DLD1 (cell line): ENCODE results near the gene MAD2L2.

Experiments
- in situ Hi-C: cut with HindIII; loops from 2 replicates; pipeline ENCODE4 v1.10.0; 2017; ENCODE audit warnings: low sequenced_read_pairs

Gene MAD2L2

DNA sequence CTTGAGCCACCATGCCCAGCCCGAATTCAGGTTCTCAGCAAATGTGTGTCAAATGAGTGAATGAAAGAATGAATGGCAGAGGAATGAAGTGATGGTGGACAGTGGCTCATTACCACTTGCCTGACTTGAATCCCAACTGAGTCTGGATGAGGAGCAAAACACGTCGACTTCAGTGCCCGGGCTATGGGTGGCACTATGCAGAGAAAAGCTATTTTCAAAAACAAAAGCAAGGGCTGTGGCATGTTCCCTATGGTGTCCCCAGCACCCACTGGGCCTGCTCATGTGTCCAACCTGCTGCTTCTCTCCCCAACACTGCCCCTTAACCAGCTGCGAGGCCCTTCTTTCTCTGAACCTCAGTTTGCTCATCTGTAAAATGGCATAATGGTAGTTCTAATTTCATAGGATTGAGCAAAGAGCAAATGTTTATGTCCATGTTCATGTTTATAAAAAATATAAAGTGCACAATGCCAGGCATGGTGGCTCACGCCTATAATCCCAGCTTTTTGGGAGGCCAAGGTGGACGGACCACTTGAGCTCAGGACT lies 4.3 kb upstream of the MAD2L2 start:
- in situ Hi-C loops = no loop called here

DNA sequence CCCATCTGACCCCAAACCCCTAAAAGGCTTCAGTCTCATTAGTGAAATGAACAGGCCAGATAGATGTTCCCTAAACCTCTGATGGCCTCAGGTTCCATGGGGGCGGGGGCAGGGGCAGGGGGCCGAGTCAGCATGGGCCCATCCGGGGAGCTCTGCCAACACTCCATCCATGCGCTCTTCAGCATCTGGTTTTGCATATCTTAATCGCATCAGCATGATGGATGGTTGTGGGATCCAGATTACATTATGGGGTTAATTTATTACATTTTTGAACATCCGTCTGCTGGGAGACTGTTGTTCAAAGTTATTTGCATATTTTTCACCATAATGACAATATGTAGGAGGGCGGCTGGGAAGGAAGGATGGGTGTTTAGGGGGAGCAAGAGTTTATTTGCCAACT lies 3.1 kb upstream of the MAD2L2 start:
- in situ Hi-C loops = no loop called here

GRCh38 chr1:11682799-11683198 lies 1.9 kb upstream of the MAD2L2 start:
- in situ Hi-C loops = no loop called here

- in situ Hi-C loops = no loop called here
Observed at GRCh38 chr1:11682287-11682771, 1.4 kb upstream of the MAD2L2 start.

DNA sequence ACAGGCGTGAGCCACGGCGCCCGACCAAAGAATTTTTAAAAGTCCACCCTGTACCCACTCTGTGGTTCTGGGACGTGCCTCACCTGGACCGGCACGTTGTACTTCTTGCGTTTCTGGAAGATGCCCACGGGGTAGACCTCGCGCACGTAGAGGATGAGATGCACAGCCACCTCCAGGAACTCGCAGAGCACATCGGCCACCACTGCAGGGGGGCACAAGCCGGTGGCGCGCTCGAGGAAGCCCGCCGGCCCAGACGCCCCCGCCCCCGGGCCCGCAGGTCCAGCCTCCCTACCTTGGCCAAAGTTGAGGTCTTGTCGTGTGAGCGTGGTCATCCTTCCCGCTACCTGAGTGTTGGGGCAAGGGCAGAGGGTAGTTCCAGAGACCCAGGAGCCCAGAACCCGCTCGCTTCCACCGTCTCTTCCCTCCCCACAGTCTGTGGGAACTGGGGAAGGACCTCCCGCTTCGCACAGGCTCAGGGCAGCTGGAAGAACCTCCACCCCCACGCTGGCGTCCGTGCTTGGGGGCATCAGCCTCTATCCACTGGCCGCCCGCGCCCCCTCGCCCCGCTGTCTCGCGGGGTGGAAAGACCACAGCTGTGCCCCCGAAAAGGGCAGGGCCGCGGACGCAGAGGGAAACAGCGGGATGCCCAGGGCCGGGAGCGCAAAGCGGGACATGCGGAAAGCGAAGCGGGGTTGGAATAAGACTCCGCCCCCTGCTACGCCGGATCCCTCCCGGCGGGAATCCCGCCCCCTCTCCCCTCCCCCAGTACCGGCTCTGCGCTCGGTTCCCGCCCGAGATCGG lies 478 bp downstream of the MAD2L2 start:
- in situ Hi-C loops = no loop called here

DNA sequence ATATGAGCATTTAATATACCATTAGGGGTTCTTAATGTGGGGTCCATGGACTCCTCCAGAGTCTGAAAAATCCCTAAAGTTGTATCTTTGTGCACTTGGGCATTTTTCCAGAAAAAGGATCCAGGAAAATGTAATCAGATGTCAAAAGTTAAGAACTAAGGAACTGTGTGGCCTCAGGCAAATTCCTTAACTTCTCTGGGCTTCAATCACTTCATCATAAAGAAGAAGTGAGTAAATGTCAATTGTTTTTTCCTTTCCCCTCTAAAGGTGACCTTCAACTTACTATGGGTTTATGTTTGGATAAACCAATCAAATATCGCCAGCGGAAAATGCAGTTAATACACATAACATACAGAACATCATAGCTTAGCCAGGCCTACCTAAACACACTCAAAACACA lies 2.5 kb downstream of the MAD2L2 start:
- in situ Hi-C loops = loop anchor here (10.0 kb wide), 1 partner anchor 136 kb away; no protein-coding TSS in a partner anchor

- in situ Hi-C loops = loop anchor here (10.0 kb wide), 1 partner anchor 138 kb away; no protein-coding TSS in a partner anchor
Observed at GRCh38 chr1:11676386-11677103, 4.4 kb downstream of the MAD2L2 start.

DNA sequence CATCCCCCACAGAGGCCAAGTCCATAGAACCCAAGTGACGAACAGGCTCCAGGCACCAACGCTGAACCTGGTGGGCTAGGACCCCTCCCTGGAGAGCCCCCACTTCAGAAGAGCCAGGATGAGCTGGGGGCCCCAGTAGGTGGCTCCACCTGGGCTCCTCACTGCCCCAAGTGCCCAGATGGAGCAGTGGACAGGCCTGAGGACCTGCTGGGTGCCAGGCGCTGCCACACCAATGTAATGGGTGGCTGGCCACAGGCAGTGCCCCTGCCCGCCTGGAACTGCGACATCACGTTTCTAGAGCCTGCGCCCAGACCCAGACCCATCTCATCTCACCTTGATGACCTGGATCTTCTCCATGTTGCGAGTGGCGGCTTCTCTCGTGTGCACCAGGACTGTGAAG lies 5.6 kb downstream of the MAD2L2 start:
- in situ Hi-C loops = loop anchor here (10.0 kb wide), 1 partner anchor 139 kb away; no protein-coding TSS in a partner anchor

DNA sequence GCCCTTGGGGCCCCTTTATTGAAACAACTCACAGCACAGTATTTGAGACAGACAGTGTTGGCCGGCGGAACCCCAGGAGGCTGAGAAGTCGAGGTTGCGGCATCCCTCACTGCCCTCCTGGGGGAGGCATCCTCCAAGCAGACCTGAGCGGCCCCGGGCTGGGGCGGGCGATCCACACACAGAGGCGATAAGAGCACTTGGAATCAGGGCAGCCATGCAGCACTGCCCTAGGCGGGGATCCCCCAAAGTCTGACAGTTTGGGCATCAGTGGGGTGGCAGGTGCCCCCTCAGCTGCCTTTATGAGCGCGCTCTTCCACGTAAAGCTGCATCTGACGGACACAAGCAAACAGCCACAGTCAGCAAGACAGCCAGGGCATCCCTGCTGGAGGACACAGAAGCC lies 6.5 kb downstream of the MAD2L2 start:
- in situ Hi-C loops = loop anchor here (10.0 kb wide), 1 partner anchor 140 kb away; no protein-coding TSS in a partner anchor

- in situ Hi-C loops = loop anchor here (10.0 kb wide), 1 partner anchor 142 kb away; no protein-coding TSS in a partner anchor
Observed at GRCh38 chr1:11673089-11673769, 7.7 kb downstream of the MAD2L2 start.

GRCh38 chr1:11671544-11672286 lies 9.2 kb downstream of the MAD2L2 start:
- in situ Hi-C loops = loop anchor here (10.0 kb wide), 1 partner anchor 143 kb away; no protein-coding TSS in a partner anchor

GRCh38 chr1:11671205-11671543 lies 9.8 kb downstream of the MAD2L2 start:
- in situ Hi-C loops = loop anchor here (10.0 kb wide), 1 partner anchor 144 kb away; no protein-coding TSS in a partner anchor

- in situ Hi-C loops = loop anchor here (10.0 kb wide), 1 partner anchor 144 kb away; no protein-coding TSS in a partner anchor
Observed at GRCh38 chr1:11670747-11671146, 10.2 kb downstream of the MAD2L2 start.

DNA sequence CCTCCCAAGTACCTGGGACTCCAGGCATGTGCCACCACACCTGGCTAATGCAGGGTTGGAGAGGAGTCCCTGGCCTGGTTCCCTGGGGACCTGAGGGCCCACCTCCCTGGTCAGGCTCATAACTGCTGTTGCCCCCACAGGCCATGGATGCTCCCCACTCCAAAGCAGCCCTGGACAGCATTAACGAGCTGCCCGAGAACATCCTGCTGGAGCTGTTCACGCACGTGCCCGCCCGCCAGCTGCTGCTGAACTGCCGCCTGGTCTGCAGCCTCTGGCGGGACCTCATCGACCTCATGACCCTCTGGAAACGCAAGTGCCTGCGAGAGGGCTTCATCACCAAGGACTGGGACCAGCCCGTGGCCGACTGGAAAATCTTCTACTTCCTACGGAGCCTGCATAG lies 12.4 kb downstream of the MAD2L2 start:
- in situ Hi-C loops = loop anchor here (10.0 kb wide), 1 partner anchor 46 kb away; no protein-coding TSS in a partner anchor

DNA sequence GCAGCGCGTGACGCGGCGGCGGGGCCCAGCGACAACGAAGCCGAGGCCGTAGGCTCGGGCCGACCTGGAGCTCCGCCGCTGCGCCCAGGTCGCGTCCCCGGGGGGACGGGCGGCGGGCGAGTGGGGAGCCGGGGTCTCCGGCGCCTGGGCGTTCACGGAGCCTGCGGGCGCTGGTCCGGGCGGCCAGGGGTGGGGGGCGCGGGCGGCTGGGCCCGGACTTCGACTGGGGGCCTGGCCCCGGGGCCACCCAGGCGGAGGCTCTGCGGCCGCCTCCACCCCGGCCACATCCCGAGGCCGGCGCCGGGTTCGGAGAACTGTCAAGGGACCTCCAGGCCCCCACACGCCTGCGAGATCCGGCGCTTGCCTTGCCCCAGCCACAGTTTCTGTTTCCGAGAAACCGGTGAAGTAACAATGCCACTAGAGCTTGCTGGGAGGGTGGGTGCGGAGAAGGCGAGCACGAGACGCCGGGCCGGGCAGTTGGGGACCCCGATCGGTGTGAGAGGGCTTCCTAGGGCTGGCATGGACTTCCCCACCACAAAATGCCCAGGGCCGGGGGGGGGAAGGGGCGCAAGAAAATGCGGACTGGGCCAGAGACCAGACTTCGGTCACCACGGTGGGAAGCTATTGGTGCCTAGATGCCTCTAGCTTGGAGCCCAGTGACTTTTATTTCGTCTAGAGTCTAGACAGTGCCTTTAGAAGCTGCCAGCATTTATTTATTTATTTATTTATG lies 16.4 kb downstream of the MAD2L2 start:
- in situ Hi-C loops = loop anchor here (10.0 kb wide), 1 partner anchor 50 kb away; no protein-coding TSS in a partner anchor

GRCh38 chr1:11661103-11661502 lies 19.8 kb downstream of the MAD2L2 start:
- in situ Hi-C loops = loop anchor here (10.0 kb wide), 1 partner anchor 54 kb away; no protein-coding TSS in a partner anchor

DNA sequence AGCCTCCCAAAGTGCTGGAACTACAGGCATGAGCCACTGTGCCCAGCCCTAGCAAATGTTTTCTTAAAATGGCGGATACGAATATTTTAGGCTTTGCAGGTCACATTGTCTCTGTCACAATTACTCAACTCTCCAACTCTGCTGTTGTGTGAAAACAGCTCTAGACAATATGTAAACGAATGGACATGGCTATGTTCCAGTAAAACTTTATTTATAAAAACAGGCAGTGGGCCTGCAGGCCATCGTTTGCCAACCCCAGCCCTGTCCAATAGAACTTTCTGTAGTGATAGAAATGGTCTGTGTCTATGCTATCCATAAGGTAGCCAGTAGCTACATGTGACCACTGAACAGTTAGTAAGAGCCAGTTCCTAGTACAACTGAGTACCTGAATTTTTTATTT lies 21.2 kb downstream of the MAD2L2 start:
- in situ Hi-C loops = loop anchor here (10.0 kb wide), 1 partner anchor 55 kb away; no protein-coding TSS in a partner anchor

GRCh38 chr1:11658542-11658941 lies 22.4 kb downstream of the MAD2L2 start:
- in situ Hi-C loops = no loop called here

DNA sequence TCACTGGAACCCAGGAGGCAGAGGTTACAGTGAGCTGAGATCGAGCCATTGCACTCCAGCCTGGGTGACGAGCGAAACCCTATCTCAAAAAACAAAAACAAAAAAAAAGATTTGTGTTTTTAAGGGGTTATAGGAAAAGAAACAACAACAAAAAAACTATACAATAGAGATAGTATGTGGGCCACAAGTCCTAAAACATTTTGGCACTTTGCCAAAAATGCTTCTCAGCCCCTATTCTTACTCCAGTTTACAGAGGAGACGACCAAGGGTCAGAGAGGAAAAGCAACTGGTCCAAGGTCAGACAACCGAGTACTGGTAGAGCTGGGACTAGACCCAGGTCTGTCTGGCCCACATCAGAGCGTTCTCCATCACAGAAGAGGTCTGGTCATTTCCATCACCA lies 23.3 kb downstream of the MAD2L2 start:
- in situ Hi-C loops = no loop called here
